Mesendoderm (in vitro differentiated cells): ENCODE measurements around the gene ADAM19.

Experiments
- DNase-seq: peaks from one replicate; pipeline ENCODE4 v3.0.0; 2013
- H2AK5ac ChIP-seq: 2 replicates; pipeline ENCODE4 v1.6.1; 2013; ENCODE audit warnings: low read length, inconsistent platforms
- H2BK120ac ChIP-seq: 2 replicates; pipeline ENCODE4 v1.6.1; 2013; ENCODE audit warnings: low read depth, mild to moderate bottlenecking, low read length, moderate library complexity, mixed read lengths
- H2BK15ac ChIP-seq: replicated peaks from 2 replicates; pipeline ENCODE4 v1.6.1; 2013; ENCODE audit warnings: low read depth, mild to moderate bottlenecking, moderate library complexity
- H2BK5ac ChIP-seq: 2 replicates; pipeline ENCODE4 v1.6.1; 2013; ENCODE audit warnings: low read length, inconsistent platforms
- H3K18ac ChIP-seq: 2 replicates; pipeline ENCODE4 v1.6.1; 2013; ENCODE audit warnings: mild to moderate bottlenecking, low read length, mixed read lengths
- H3K23ac ChIP-seq: one replicate; pipeline ENCODE4 v1.6.1; 2013; ENCODE audit warnings: low read length
- H3K27ac ChIP-seq: 2 replicates; pipeline ENCODE4 v1.5.1; 2013; ENCODE audit warnings: low read depth, mild to moderate bottlenecking, inconsistent platforms, low read length, moderate library complexity
- H3K27me3 ChIP-seq: 2 replicates; pipeline ENCODE4 v1.6.1; 2013; ENCODE audit warnings: low read length, control low read depth, mild to moderate bottlenecking, inconsistent platforms; ENCODE audit not compliant: insufficient read depth, poor library complexity
- H3K36me3 ChIP-seq: 2 replicates; pipeline ENCODE4 v1.6.1; 2013; ENCODE audit warnings: low read length, inconsistent platforms; ENCODE audit not compliant: control insufficient read depth, insufficient read depth
- H3K4ac ChIP-seq: one replicate; pipeline ENCODE4 v1.6.1; 2013; ENCODE audit warnings: low read depth, mild to moderate bottlenecking, low read length, moderate library complexity
- H3K4me1 ChIP-seq: 2 replicates; pipeline ENCODE4 v1.6.1; 2013; ENCODE audit warnings: low read depth, low read length, inconsistent platforms; ENCODE audit not compliant: control insufficient read depth
- H3K4me2 ChIP-seq: 2 replicates; pipeline ENCODE4 v1.6.1; 2013; ENCODE audit warnings: low read length
- H3K4me3 ChIP-seq: 2 replicates; pipeline ENCODE4 v1.5.1; 2013; ENCODE audit warnings: mild to moderate bottlenecking, low read length
- H3K56ac ChIP-seq: one replicate; pipeline ENCODE4 v1.6.1; 2013; ENCODE audit warnings: low read length
- H3K79me1 ChIP-seq: 2 replicates; pipeline ENCODE4 v1.6.1; 2013; ENCODE audit warnings: low read length, inconsistent platforms
- H3K79me2 ChIP-seq: 2 replicates; pipeline ENCODE4 v1.6.1; 2013; ENCODE audit warnings: mild to moderate bottlenecking, low read length; ENCODE audit not compliant: control insufficient read depth, insufficient read depth
- H3K9ac ChIP-seq: 2 replicates; pipeline ENCODE4 v1.6.1; 2013; ENCODE audit warnings: low read length, inconsistent platforms
- H4K5ac ChIP-seq: one replicate; pipeline ENCODE4 v1.6.1; 2013; ENCODE audit warnings: low read length
- H4K8ac ChIP-seq: one replicate; pipeline ENCODE4 v1.6.1; 2013; ENCODE audit warnings: low read depth, mild to moderate bottlenecking, control low read depth, low read length, moderate library complexity
- WGBS: extraction: QIAGEN DNeasy Blood & Tissue Kit; methylation state at CpG from one replicate; pipeline ENCODE4 v1.1.7; 2013; ENCODE audit warnings: low lambda C conversion rate, missing lambda C conversion rate; ENCODE audit not compliant: insufficient coverage; ENCODE audit errors: extremely low coverage; 5-methylcytosine and 5-hydroxymethylcytosine counted together

The ADAM19 gene

DNA sequence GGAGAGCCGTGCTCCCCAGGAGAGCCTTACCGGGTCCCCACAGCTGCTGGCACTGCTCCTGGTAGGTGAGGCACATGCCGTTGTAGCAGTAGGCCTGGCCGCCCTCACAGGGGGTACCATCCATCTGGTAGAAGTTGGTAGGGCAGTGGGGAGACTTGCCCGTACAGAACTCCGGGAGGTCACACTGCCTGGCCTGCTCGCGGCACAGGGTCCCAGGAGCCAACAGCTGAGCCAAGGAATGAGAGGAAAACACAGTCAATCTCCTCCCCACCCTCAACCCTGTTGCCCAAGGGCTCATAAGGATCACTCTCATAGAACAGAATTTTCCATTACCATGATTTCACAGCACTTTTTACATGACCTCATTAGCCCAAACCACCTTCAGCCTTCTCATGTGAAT is 78.7 kb downstream of the ADAM19 start:
- Histone ChIP-seq H2BK15ac (no peak overlapping the region), H2BK120ac (no peak overlapping the region), H3K23ac (no peak overlapping the region), H3K4me2 (no peak overlapping the region), H3K27me3 (no peaks in the 10 kb centered on the region), H4K8ac (no peak overlapping the region), H2AK5ac (no peak overlapping the region), H3K4ac (no peak overlapping the region), H3K4me3 (no peak overlapping the region), H3K79me2 (no peaks in the 10 kb centered on the region), H4K5ac (no peak overlapping the region), H3K79me1 (peaks cover 10% of the 10 kb centered on the region), H3K36me3 (peaks cover 49% of the 10 kb centered on the region), H3K18ac (no peak overlapping the region), H3K4me1 (no peaks in the 10 kb centered on the region), H3K9ac (no peak overlapping the region), H2BK5ac (no peak overlapping the region), H3K56ac (no peak overlapping the region), H3K27ac (no peak overlapping the region)
- DNase-seq = no peak
- no CpG with 5 or more reads among the region's 8 CpGs for WGBS

- no peak overlapping the region for H4K8ac ChIP-seq
- no peak overlapping the region for H3K9ac ChIP-seq
- H3K79me1 ChIP-seq = peaks cover 10% of the 10 kb centered on the region
- H4K5ac ChIP-seq = no peak overlapping the region
- H3K36me3 ChIP-seq = peaks cover 46% of the 10 kb centered on the region
- no CpG with 5 or more reads among the region's 5 CpGs for WGBS
- H2BK15ac ChIP-seq = no peak overlapping the region
- no peaks in the 10 kb centered on the region for H3K27me3 ChIP-seq
- H3K79me2 ChIP-seq = no peaks in the 10 kb centered on the region
- H3K18ac ChIP-seq = no peak overlapping the region
- no peak overlapping the region for H3K56ac ChIP-seq
- no peak overlapping the region for H2BK5ac ChIP-seq
- no peak overlapping the region for H3K4me3 ChIP-seq
- H3K4me1 ChIP-seq = no peaks in the 10 kb centered on the region
- H3K27ac ChIP-seq = no peak overlapping the region
- no peak overlapping the region for H2BK120ac ChIP-seq
- no peak overlapping the region for H2AK5ac ChIP-seq
- H3K23ac ChIP-seq = no peak overlapping the region
- no peak overlapping the region for H3K4me2 ChIP-seq
- no peak for DNase-seq
- no peak overlapping the region for H3K4ac ChIP-seq
These were observed 81.3 kb downstream of the ADAM19 start for GRCh38 chr5:157494178-157494832.

DNA sequence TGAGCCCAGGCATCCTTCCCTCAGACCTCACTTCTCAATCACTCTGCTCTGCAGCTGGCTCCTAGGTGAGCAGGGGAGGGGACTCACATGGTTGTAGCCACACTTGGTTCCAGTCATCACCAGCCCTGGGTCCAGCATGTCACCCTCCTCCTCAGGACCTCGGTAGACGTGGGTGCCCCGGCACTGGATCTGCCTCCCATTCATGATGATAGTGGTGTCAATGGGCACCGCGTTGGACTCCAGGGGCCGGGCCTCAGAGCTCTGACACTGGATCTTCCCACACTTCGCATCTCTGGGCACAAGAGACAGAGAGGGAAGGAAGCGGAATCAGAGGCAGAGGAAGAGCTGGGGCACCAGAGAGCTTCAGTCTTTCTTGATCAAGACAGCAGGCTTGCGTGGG is 82.7 kb downstream of the ADAM19 start:
- Histone ChIP-seq H3K36me3 (peaks cover 46% of the 10 kb centered on the region), H3K9ac (no peak overlapping the region), H3K79me1 (peaks cover 9% of the 10 kb centered on the region), H3K27ac (no peak overlapping the region), H3K4me3 (no peak overlapping the region), H3K56ac (no peak overlapping the region), H3K23ac (no peak overlapping the region), H4K5ac (no peak overlapping the region), H3K27me3 (no peaks in the 10 kb centered on the region), H3K4me1 (no peaks in the 10 kb centered on the region), H2AK5ac (no peak overlapping the region), H4K8ac (no peak overlapping the region), H2BK5ac (no peak overlapping the region), H3K18ac (no peak overlapping the region), H3K4me2 (no peak overlapping the region), H3K79me2 (no peaks in the 10 kb centered on the region), H3K4ac (no peak overlapping the region), H2BK15ac (no peak overlapping the region), H2BK120ac (no peak overlapping the region)
- DNase-seq = no peak
- WGBS = no CpG with 5 or more reads among the region's 9 CpGs

GRCh38 chr5:157491471-157491995 is 84.0 kb downstream of the ADAM19 start:
- Histone ChIP-seq H2BK15ac (no peak overlapping the region), H3K23ac (no peak overlapping the region), H3K27ac (no peak overlapping the region), H2BK120ac (no peak overlapping the region), H3K4me2 (no peak overlapping the region), H3K18ac (no peak overlapping the region), H3K4me1 (no peaks in the 10 kb centered on the region), H3K56ac (no peak overlapping the region), H3K4me3 (no peak overlapping the region), H3K9ac (no peak overlapping the region), H4K5ac (no peak overlapping the region), H3K79me2 (no peaks in the 10 kb centered on the region), H2BK5ac (no peak overlapping the region), H3K36me3 (peaks cover 46% of the 10 kb centered on the region), H3K79me1 (peaks cover 10% of the 10 kb centered on the region), H3K4ac (no peak overlapping the region), H4K8ac (no peak overlapping the region), H3K27me3 (no peaks in the 10 kb centered on the region), H2AK5ac (no peak overlapping the region)
- DNase-seq = no peak
- whole genome bisulfite sequencing = no CpG with 5 or more reads among the region's 11 CpGs

- H3K4me3 ChIP-seq = no peak overlapping the region
- no peak overlapping the region for H4K5ac ChIP-seq
- no peak overlapping the region for H3K4me2 ChIP-seq
- no peak overlapping the region for H2BK15ac ChIP-seq
- H4K8ac ChIP-seq = no peak overlapping the region
- H3K23ac ChIP-seq = no peak overlapping the region
- H3K18ac ChIP-seq = no peak overlapping the region
- H3K4me1 ChIP-seq = no peaks in the 10 kb centered on the region
- peaks cover 16% of the 10 kb centered on the region for H3K79me1 ChIP-seq
- no peak overlapping the region for H3K56ac ChIP-seq
- no CpG with 5 or more reads among the region's 3 CpGs for WGBS
- no peaks in the 10 kb centered on the region for H3K27me3 ChIP-seq
- H2BK120ac ChIP-seq = no peak overlapping the region
- no peak overlapping the region for H3K4ac ChIP-seq
- H2AK5ac ChIP-seq = no peak overlapping the region
- peaks cover 45% of the 10 kb centered on the region for H3K36me3 ChIP-seq
- H3K79me2 ChIP-seq = no peaks in the 10 kb centered on the region
- DNase-seq = no peak
- no peak overlapping the region for H3K9ac ChIP-seq
- H2BK5ac ChIP-seq = no peak overlapping the region
- H3K27ac ChIP-seq = no peak overlapping the region
These were observed 88.2 kb downstream of the ADAM19 start for GRCh38 chr5:157487358-157487757.

DNA sequence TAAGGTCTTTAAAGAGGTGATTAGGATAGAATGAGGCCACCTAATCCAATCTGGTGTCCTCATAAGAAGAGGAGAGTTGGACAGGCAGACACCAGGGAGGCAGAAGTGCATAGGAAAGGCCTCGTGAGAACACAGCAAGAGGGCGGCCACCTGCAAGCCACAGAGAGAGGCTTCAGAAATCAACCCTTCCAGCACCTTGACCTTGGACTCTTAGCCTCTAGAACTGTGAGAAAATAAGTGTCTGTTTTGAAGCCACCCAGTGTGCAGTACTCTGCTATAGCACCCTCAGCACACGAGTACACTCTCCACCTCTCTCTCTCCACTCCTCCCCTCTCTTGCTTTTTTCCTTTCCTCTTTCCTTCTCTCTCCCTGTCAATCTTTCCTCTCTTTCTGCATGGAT is 88.7 kb downstream of the ADAM19 start:
- Histone ChIP-seq H3K56ac (no peak overlapping the region), H2AK5ac (no peak overlapping the region), H2BK15ac (no peak overlapping the region), H3K23ac (no peak overlapping the region), H3K27me3 (no peaks in the 10 kb centered on the region), H3K4me3 (no peak overlapping the region), H3K79me1 (peaks cover 16% of the 10 kb centered on the region), H3K79me2 (no peaks in the 10 kb centered on the region), H4K8ac (no peak overlapping the region), H3K4me1 (no peaks in the 10 kb centered on the region), H3K27ac (no peak overlapping the region), H3K4me2 (no peak overlapping the region), H3K4ac (no peak overlapping the region), H3K9ac (no peak overlapping the region), H2BK120ac (no peak overlapping the region), H3K36me3 (peaks cover 45% of the 10 kb centered on the region), H4K5ac (no peak overlapping the region), H3K18ac (no peak overlapping the region), H2BK5ac (no peak overlapping the region)
- no peak for DNase-seq
- no CpG with 5 or more reads among the region's 3 CpGs for WGBS
